Hematopoietic multipotent progenitor cell (in vitro differentiated cells): Measurements from ENCODE around the gene NBAS. TPM values are rescaled to one million over a fixed set of nuclear protein-coding genes. Genes with fewer than 3 reads are reported as not detected.

Experiments used
- DNase-seq, 3 donors: peaks; one replicate each; pipeline ENCODE4 v3.0.0-alpha.2; 2011 to 2015; ENCODE audit warnings: low read depth in 2 of 3, low spot score in 2 of 3
- total RNA-seq: library from RNA; depleted of rRNA; stranded (reverse); fragments of >200 nt; gene quantifications from one replicate; pipeline ENCODE4 v1.2.3, GENCODE V29; 2012

NBAS gene
- total RNA-seq, 1 donor: 56.3 TPM

- peak; percentile 74 to 86 (median 86) for DNase-seq
Observed at GRCh38 chr2:15591692-15592463, 30.7 kb upstream of the NBAS start, which contains the start of gene DDX1. Gene DDX1 (plus strand): TSS chr2:15591868. CDS start chr2:15591934, 66 bp downstream.

GRCh38 chr2:15591373-15591691 is 30.2 kb upstream of the NBAS start:
- DNase-seq: no peak

- DNase-seq: peak in 2 of 3 donors; percentile 43 to 67
Observed at GRCh38 chr2:15588329-15588919, 27.3 kb upstream of the NBAS start.

- DNase-seq: no peak
Observed at GRCh38 chr2:15584767-15585469, 23.8 kb upstream of the NBAS start.

- no peak for DNase-seq
Observed at GRCh38 chr2:15584316-15584715, 23.2 kb upstream of the NBAS start.

- no peak for DNase-seq
Observed at GRCh38 chr2:15583826-15584225, 22.7 kb upstream of the NBAS start.

- no peak for DNase-seq
Observed at GRCh38 chr2:15582710-15583357, 21.7 kb upstream of the NBAS start.

- DNase-seq: no peak
Observed at GRCh38 chr2:15580451-15580850, 19.3 kb upstream of the NBAS start.

GRCh38 chr2:15579641-15580040 is 18.5 kb upstream of the NBAS start:
- DNase-seq: no peak

GRCh38 chr2:15577071-15577735 is 16.1 kb upstream of the NBAS start:
- peak; percentile 63 to 94 (median 82) for DNase-seq

- DNase-seq: no peak
Observed at GRCh38 chr2:15571729-15572128, 10.6 kb upstream of the NBAS start.

- no peak for DNase-seq
Observed at GRCh38 chr2:15570104-15570503, 9.0 kb upstream of the NBAS start.

- no peak for DNase-seq
Observed at GRCh38 chr2:15568874-15569273, 7.7 kb upstream of the NBAS start.

- no peak for DNase-seq
Observed at GRCh38 chr2:15566912-15567311, 5.8 kb upstream of the NBAS start.

- DNase-seq: no peak
Observed at GRCh38 chr2:15565994-15566671, 5.0 kb upstream of the NBAS start.

- no peak for DNase-seq
Observed at GRCh38 chr2:15565392-15565791, 4.3 kb upstream of the NBAS start.

- DNase-seq: no peak
Observed at GRCh38 chr2:15563227-15564100, 2.3 kb upstream of the NBAS start.

GRCh38 chr2:15562354-15563031 is 1.4 kb upstream of the NBAS start:
- DNase-seq: no peak
